Stimulated activated CD8-positive, alpha-beta memory T cell treated with anti-CD3 and anti-CD28 coated beads, Interleukin-4, amount 100 ng/mL, for 1 hour (primary cell): ENCODE measurements around the gene SERPINA9.

Source experiments
- DNase-seq, 2 donors: peaks; one replicate each; pipeline ENCODE4 v3.0.0-alpha.2; 2020; ENCODE audit warnings: low read depth in 2 of 2, low spot score in 1 of 2

Gene SERPINA9

GRCh38 chr14:94464290-94464689 is 11.7 kb downstream of the SERPINA9 start:
- no peak for DNase-seq

GRCh38 chr14:94462763-94463572 is 13.0 kb downstream of the SERPINA9 start:
- no peak for DNase-seq

GRCh38 chr14:94462219-94462551 is 13.8 kb downstream of the SERPINA9 start:
- DNase-seq = no peak

- DNase-seq = no peak
Measured at GRCh38 chr14:94461526-94462218, 14.3 kb downstream of the SERPINA9 start.

GRCh38 chr14:94460631-94461416 is 15.2 kb downstream of the SERPINA9 start:
- DNase-seq = no peak

- DNase-seq = no peak
Measured at GRCh38 chr14:94458558-94459205, 17.3 kb downstream of the SERPINA9 start.

GRCh38 chr14:94458096-94458495 is 17.9 kb downstream of the SERPINA9 start:
- DNase-seq = no peak

- no peak for DNase-seq
Measured at GRCh38 chr14:94455928-94456327, 20.1 kb downstream of the SERPINA9 start.

- DNase-seq = no peak
Measured at GRCh38 chr14:94451826-94452225, 24.2 kb downstream of the SERPINA9 start.

GRCh38 chr14:94451091-94451771 is 24.8 kb downstream of the SERPINA9 start:
- no peak for DNase-seq

- DNase-seq = no peak
Measured at GRCh38 chr14:94450722-94451090, 25.3 kb downstream of the SERPINA9 start.

- no peak for DNase-seq
Measured at GRCh38 chr14:94449930-94450329, 26.1 kb downstream of the SERPINA9 start.

- DNase-seq = no peak
Measured at GRCh38 chr14:94448071-94448808, 27.8 kb downstream of the SERPINA9 start.

- no peak for DNase-seq
Measured at GRCh38 chr14:94447206-94447605, 28.8 kb downstream of the SERPINA9 start.

GRCh38 chr14:94446126-94446525 is 29.9 kb downstream of the SERPINA9 start:
- DNase-seq = no peak

- DNase-seq = no peak
Measured at GRCh38 chr14:94445003-94445402, 31.0 kb downstream of the SERPINA9 start.

- DNase-seq = no peak
Measured at GRCh38 chr14:94441531-94442205, 34.3 kb downstream of the SERPINA9 start.

- no peak for DNase-seq
Measured at GRCh38 chr14:94441130-94441529, 34.9 kb downstream of the SERPINA9 start.

GRCh38 chr14:94439453-94440057 is 36.4 kb downstream of the SERPINA9 start:
- no peak for DNase-seq
